ENCODE data around the gene NAA60. TPM values are rescaled to one million over a fixed set of nuclear protein-coding genes. Genes with fewer than 3 reads are reported as not detected.

NAA60 gene
- polyA plus RNA-seq, 1 donor (not counting 4 experiments of a cell fraction or from before 2014, with no cell fraction given), result 30.3 TPM

DNA sequence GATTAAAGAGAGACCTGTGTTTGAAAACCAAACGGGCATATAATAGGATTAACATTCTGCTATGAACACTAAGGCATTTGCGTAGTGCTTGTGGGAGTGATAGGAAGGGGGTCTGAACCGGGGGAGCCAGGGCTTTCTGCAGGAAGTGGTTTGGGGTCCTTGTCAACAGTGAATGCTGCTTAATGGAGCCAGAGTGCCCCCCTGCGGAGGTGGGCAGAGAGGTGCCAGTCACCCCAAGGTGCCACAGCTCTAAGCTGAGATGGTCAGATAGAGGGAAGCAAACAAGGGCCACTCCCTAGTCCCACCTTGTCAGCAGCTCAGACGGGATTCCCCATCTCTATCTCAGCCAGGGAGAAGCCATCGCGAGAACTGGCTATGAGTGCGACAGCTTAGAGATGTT lies 17.7 kb downstream of the NAA60 start:
- H4K20me1 ChIP-seq (ENCODE audit: control insufficient read depth, extremely low read depth, insufficient read depth, low read length), result peaks cover 10% of the 10 kb centered on the region
- no peaks in the 10 kb centered on the region for H3K9me3 ChIP-seq (ENCODE audit: control insufficient read depth, low read depth, low read length)
- dilution Hi-C loops (cut with MboI; ENCODE audit: extremely low pct_ligation_motif_present, low sequenced_read_pairs), result no loop called here
- no peak overlapping the region for H3K4me2 ChIP-seq (ENCODE audit: control insufficient read depth, extremely low read depth, insufficient read depth, low read depth, low read length)
- DNase-seq (ENCODE audit: low read depth, low spot score), result no peak
- H3K4me3 ChIP-seq (ENCODE audit: control insufficient read depth in 2 of 3, extremely low read depth in 1 of 3, insufficient read depth in 2 of 3, low read depth in 1 of 3, low read length in 3 of 3), result no peak overlapping the region
- peaks cover 77% of the 10 kb centered on the region for H3K79me2 ChIP-seq (ENCODE audit: control insufficient read depth, insufficient read depth, low read length)
- peaks cover 16% of the 10 kb centered on the region for H3K4me1 ChIP-seq (ENCODE audit: control insufficient read depth, extremely low read depth, insufficient read depth, low read length)
- no peak for FAIRE-seq
- no peak overlapping the region for H2AFZ ChIP-seq (ENCODE audit: control insufficient read depth, low read length)
- no peak overlapping the region for H3K27ac ChIP-seq (ENCODE audit: control insufficient read depth, insufficient read depth, low read length)
- no peaks in the 10 kb centered on the region for H3K27me3 ChIP-seq (ENCODE audit: control insufficient read depth, extremely low read depth, insufficient read depth, low read length)
- H3K9me1 ChIP-seq (ENCODE audit: control insufficient read depth, extremely low read depth, insufficient read depth, low read length), result no peaks in the 10 kb centered on the region
- no peak overlapping the region for H3K9ac ChIP-seq (ENCODE audit: control insufficient read depth, extremely low read depth, insufficient read depth, low read length)
- H3K36me3 ChIP-seq (ENCODE audit: control insufficient read depth in 2 of 2, extremely low read depth in 1 of 2, insufficient read depth in 2 of 2, low read length in 2 of 2), result no peaks in the 10 kb centered on the region
- no peak for TF ChIP-seq EZH2 (IDR thresholded peaks at IDR 0.05; ENCODE audit: low read length)
- TF ChIP-seq, protein P1, sequence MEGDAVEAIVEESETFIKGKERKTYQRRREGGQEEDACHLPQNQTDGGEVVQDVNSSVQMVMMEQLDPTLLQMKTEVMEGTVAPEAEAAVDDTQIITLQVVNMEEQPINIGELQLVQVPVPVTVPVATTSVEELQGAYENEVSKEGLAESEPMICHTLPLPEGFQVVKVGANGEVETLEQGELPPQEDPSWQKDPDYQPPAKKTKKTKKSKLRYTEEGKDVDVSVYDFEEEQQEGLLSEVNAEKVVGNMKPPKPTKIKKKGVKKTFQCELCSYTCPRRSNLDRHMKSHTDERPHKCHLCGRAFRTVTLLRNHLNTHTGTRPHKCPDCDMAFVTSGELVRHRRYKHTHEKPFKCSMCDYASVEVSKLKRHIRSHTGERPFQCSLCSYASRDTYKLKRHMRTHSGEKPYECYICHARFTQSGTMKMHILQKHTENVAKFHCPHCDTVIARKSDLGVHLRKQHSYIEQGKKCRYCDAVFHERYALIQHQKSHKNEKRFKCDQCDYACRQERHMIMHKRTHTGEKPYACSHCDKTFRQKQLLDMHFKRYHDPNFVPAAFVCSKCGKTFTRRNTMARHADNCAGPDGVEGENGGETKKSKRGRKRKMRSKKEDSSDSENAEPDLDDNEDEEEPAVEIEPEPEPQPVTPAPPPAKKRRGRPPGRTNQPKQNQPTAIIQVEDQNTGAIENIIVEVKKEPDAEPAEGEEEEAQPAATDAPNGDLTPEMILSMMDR (optimal IDR thresholded peaks at IDR 0.05 in 1 of 3, IDR thresholded peaks at IDR 0.05 in 1 of 3, conservative IDR thresholded peaks at IDR 0.05 in 1 of 3; ENCODE audit: extremely low read depth in 1 of 3, insufficient read depth in 2 of 3, low read length in 3 of 3), result no peak

DNA sequence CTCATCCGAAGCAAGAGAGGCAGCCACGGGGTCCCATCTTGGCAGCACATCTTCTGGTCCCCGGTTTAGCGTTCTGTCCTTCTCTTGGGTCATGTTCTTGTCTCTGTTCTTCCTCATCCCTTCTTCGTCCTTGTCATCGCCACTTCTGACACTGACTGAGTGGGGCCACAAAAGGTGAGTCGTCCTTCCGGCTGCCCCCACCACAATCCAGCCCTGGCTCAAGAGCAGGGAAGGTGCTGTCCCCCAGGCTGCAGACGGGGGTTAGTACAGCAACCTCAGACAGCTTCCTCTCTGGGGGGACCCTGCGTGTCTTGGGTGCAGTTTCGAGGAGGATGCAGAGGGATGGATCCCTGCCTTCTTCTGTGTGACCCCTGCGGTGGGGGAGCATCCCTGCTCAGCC lies 21.8 kb downstream of the NAA60 start:
- Histone ChIP-seq H3K4me2 (ENCODE audit: control insufficient read depth, extremely low read depth, insufficient read depth, low read depth, low read length) (no peak overlapping the region), H3K27me3 (ENCODE audit: control insufficient read depth, extremely low read depth, insufficient read depth, low read length) (no peaks in the 10 kb centered on the region), H3K9me1 (ENCODE audit: control insufficient read depth, extremely low read depth, insufficient read depth, low read length) (peaks cover 2% of the 10 kb centered on the region), H3K27ac (ENCODE audit: control insufficient read depth, insufficient read depth, low read length) (no peak overlapping the region), H2AFZ (ENCODE audit: control insufficient read depth, low read length) (no peak overlapping the region), H3K79me2 (ENCODE audit: control insufficient read depth, insufficient read depth, low read length) (peaks cover 97% of the 10 kb centered on the region), H3K4me1 (ENCODE audit: control insufficient read depth, extremely low read depth, insufficient read depth, low read length) (no peaks in the 10 kb centered on the region), H3K4me3 (ENCODE audit: control insufficient read depth in 2 of 3, extremely low read depth in 1 of 3, insufficient read depth in 2 of 3, low read depth in 1 of 3, low read length in 3 of 3) (no peak overlapping the region), H4K20me1 (ENCODE audit: control insufficient read depth, extremely low read depth, insufficient read depth, low read length) (peaks cover 21% of the 10 kb centered on the region), H3K36me3 (ENCODE audit: control insufficient read depth in 2 of 2, extremely low read depth in 1 of 2, insufficient read depth in 2 of 2, low read length in 2 of 2) (peaks cover 4 to 6% of the 10 kb centered on the region in 2 experiments), H3K9ac (ENCODE audit: control insufficient read depth, extremely low read depth, insufficient read depth, low read length) (no peak overlapping the region), H3K9me3 (ENCODE audit: control insufficient read depth, low read depth, low read length) (no peaks in the 10 kb centered on the region)
- DNase-seq (ENCODE audit: low read depth, low spot score) (no peak), FAIRE-seq (no peak)
- dilution Hi-C loops (cut with MboI; ENCODE audit: extremely low pct_ligation_motif_present, low sequenced_read_pairs), result no loop called here
- TF ChIP-seq, protein P1 (optimal IDR thresholded peaks at IDR 0.05 in 1 of 3, IDR thresholded peaks at IDR 0.05 in 1 of 3, conservative IDR thresholded peaks at IDR 0.05 in 1 of 3; ENCODE audit: extremely low read depth in 1 of 3, insufficient read depth in 2 of 3, low read length in 3 of 3), result no peak
- TF ChIP-seq EZH2 (IDR thresholded peaks at IDR 0.05; ENCODE audit: low read length), result no peak
